C4-2B (cell line): Measurements from ENCODE around the gene ZNF763.
"Not testable (repeated sequence)": the region's sequence is repeated elsewhere in the genome, so short reads cannot be mapped to it uniquely, and the experiment has no call there.

ENCODE experiments used
- H3K27ac ChIP-seq: fragments of 450-650 bp; 2 replicates; pipeline ENCODE4 v1.5.1; 2017
- CTCF ChIP-seq: fragments of 450-650 bp; conservative IDR thresholded peaks from 2 replicates; pipeline ENCODE4 v1.5.1; 2017; ENCODE audit warnings: mild to moderate bottlenecking
- ZFX ChIP-seq: fragments of 450-650 bp; IDR thresholded peaks from 2 replicates; pipeline ENCODE4 v1.6.1; 2017

ZNF763 gene

DNA sequence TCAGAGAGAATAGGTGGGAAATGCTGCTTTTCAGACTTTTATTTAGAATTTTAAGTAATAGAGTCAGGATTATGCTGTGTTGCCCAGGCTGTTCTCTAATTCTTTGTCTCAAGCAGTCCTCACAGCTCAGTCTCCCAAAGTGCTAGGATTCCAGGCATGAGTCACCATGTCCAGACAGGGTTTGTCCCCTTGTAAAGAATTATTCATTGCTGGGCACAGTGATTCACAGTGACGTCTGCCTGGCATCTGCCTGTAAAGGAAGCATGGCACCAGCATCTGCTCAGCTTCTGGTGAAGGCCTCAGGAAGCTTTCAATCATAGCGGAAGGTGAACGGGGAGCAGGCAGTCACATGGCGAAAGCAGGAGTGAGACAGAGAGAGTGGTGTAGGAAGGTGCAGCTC, 17.7 kb downstream of the ZNF763 start:
- TF ChIP-seq ZFX (no peak), CTCF (no peak)
- H3K27ac ChIP-seq: no peak overlapping the region

GRCh38 chr19:11984986-11985385, 20.1 kb downstream of the ZNF763 start:
- TF ChIP-seq ZFX (no peak), CTCF (peak; percentile 7; the same call in 1 of the 2 replicates)
- H3K27ac ChIP-seq: no peak overlapping the region

DNA sequence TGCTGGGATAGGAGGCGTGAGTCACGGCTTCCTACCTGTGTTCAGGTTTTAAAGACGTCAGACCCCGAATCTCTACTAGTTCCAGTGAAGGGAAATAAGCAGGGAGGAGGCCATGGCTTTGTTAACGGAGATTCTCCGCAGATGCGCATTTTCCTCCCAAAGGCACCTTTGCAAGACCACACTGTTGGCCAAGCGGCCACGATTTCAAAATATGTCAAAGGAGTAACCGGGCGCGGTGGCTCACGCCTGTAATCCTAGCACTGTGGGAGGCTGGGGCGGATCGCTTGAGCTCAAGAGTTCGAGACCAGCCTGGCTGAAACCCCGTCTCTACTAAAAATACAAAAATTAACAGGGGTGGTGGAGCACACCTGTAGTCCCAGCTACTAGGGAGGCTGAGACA, 21.9 kb downstream of the ZNF763 start:
- no peak for TF ChIP-seq CTCF
- TF ChIP-seq ZFX: no peak
- no peak overlapping the region for H3K27ac ChIP-seq

DNA sequence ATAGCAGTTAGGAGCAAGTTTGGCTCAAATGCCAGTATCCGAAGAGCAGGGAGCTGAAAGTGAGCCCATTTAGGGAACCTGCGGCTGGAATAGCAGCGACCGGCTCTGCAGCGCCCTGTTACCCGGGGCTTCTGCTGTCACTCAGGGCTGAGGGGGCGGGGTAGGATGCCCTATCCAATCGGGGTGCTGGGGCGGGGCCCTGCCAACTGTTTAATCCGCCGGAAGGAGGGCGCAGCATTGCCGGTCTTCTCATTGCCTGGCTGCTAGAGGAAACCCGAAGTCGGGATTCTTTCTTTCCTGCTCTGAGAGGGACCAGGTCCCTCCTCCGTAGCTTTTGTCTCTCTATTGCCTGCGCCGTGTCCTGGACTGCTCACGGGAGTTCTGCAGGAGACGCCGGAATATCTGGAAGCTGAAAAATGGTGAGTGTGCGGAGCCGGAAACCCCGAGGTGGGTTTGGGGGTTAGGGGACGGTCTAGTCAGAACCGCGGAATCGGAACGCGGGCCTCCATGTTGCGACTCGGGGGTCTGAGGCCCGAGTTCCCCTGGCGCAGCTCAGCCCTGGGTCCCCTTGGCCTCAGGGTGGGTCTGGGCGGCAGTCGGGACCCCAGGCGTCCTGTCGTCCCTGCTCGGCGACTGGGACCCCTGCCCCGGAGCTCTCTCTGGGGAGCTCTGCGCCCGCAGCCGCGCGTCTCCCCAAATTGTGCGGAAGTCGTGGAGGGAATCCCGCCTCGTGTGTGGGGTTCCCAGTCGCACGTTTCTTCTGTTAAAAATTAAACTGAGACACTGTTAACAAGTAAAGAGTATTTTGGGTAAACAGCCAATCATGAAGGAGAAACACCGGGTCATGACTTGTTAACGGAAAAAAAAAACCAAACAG, 22.8 kb downstream of the ZNF763 start:
- peak overlapping the region; percentile 59 for H3K27ac ChIP-seq
- TF ChIP-seq ZFX (no peak), CTCF (no peak)

- no peak overlapping the region for H3K27ac ChIP-seq
- TF ChIP-seq ZFX: no peak
- TF ChIP-seq CTCF: peak; percentile 63
These were observed 24.2 kb downstream of the ZNF763 start for GRCh38 chr19:11989112-11989456.

- H3K27ac ChIP-seq: not testable (repeated sequence)
These were observed 27.1 kb downstream of the ZNF763 start for GRCh38 chr19:11991921-11992320.

GRCh38 chr19:11995174-11995573, 30.3 kb downstream of the ZNF763 start:
- no peak overlapping the region for H3K27ac ChIP-seq
- TF ChIP-seq CTCF: no peak
